BE2C (cell line): ENCODE results near the gene ADAM19.
"Not testable (repeated sequence)": the region's sequence is repeated elsewhere in the genome, so short reads cannot be mapped to it uniquely, and the experiment has no call there.

Experiments used
- DNase-seq: peaks from one replicate; pipeline ENCODE4 v3.0.0-alpha.2; 2020
- H3K27me3 ChIP-seq: fragments of 250-450 bp; sonication (Bioruptor Pico); 2 replicates; pipeline ENCODE4 v1.5.1; 2020; ENCODE audit warnings: mild to moderate bottlenecking
- H3K36me3 ChIP-seq: fragments of 250-450 bp; sonication (Bioruptor Pico); 2 replicates; pipeline ENCODE4 v1.5.1; 2020; ENCODE audit warnings: mild to moderate bottlenecking
- H3K4me1 ChIP-seq: fragments of 250-450 bp; sonication (Bioruptor Pico); 2 replicates; pipeline ENCODE4 v1.5.1; 2020
- H3K4me3 ChIP-seq: 2 replicates; pipeline ENCODE4 v1.5.1; 2011; ENCODE audit warnings: low read depth, low read length
- H3K9me3 ChIP-seq: fragments of 250-450 bp; sonication (Bioruptor Pico); 2 replicates; pipeline ENCODE4 v1.5.1; 2020
- CTCF ChIP-seq: IDR thresholded peaks from 2 replicates; pipeline ENCODE4 v1.5.1; 2012; ENCODE audit warnings: mild to moderate bottlenecking, low read depth, low read length

Gene ADAM19

DNA sequence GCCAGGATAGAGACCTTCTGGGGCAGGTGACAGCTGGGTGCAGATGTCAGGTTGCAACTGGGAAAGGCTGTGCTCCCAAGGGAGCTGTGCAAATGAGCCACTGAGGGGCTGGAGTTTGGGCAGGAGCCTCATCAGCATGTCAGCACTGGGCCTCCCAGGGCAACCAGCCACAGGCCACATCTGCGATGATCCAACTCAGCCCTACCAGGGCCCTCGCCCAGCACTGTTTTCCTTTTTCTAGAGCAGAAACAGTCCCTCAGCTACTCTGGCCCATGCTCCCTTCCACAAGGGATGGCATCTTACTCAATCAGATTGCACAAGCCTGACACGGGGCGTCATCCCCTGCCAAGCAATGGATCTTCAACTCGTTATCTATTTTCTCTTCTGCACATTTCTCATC, 90.8 kb downstream of the ADAM19 start:
- H3K4me1 ChIP-seq: no peaks in the 10 kb centered on the region
- H3K36me3 ChIP-seq: no peaks in the 10 kb centered on the region
- no peak for TF ChIP-seq CTCF
- no peak overlapping the region for H3K4me3 ChIP-seq
- DNase-seq: no peak
- H3K9me3 ChIP-seq: no peaks in the 10 kb centered on the region
- peaks cover 6% of the 10 kb centered on the region for H3K27me3 ChIP-seq

GRCh38 chr5:157482702-157483101, 92.9 kb downstream of the ADAM19 start:
- not testable (repeated sequence) for DNase-seq, H3K4me1 ChIP-seq, H3K27me3 ChIP-seq, H3K9me3 ChIP-seq, H3K4me3 ChIP-seq, H3K36me3 ChIP-seq

DNA sequence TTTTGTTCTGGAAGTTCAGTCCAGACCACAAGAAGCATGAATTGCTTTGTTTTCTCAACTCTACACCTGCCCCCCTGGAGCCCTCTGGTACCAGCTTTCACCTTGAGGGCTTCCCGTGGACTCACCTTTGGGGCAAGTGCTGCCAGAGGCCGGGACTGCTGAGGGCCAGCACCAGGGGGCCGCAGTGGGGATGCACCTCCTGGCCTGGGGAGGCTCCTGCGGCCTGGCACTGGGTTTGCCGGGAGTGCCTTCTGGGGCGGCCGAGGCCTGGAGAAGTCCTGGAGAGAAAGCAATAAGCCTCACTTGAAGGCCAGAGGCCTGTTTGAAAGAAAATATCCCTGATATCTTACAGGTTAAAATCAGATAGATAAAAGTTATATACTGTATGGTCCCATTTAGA, 93.9 kb downstream of the ADAM19 start:
- H3K9me3 ChIP-seq: no peaks in the 10 kb centered on the region
- DNase-seq: no peak
- no peaks in the 10 kb centered on the region for H3K4me1 ChIP-seq
- H3K36me3 ChIP-seq: no peaks in the 10 kb centered on the region
- H3K27me3 ChIP-seq: peaks cover 6% of the 10 kb centered on the region
- TF ChIP-seq CTCF: no peak
- H3K4me3 ChIP-seq: no peak overlapping the region

- Histone ChIP-seq H3K4me3 (no peak overlapping the region), H3K27me3 (peaks cover 6% of the 10 kb centered on the region), H3K9me3 (no peaks in the 10 kb centered on the region), H3K36me3 (no peaks in the 10 kb centered on the region), H3K4me1 (no peaks in the 10 kb centered on the region)
- no peak for DNase-seq
- TF ChIP-seq CTCF: no peak
Measured at GRCh38 chr5:157481265-157481664, 94.3 kb downstream of the ADAM19 start.

- H3K27me3 ChIP-seq: peaks cover 6% of the 10 kb centered on the region
- DNase-seq: no peak
- no peak for TF ChIP-seq CTCF
- H3K4me1 ChIP-seq: no peaks in the 10 kb centered on the region
- H3K4me3 ChIP-seq: no peak overlapping the region
- H3K36me3 ChIP-seq: no peaks in the 10 kb centered on the region
- no peaks in the 10 kb centered on the region for H3K9me3 ChIP-seq
Measured at GRCh38 chr5:157479612-157480510, 95.7 kb downstream of the ADAM19 start.

DNA sequence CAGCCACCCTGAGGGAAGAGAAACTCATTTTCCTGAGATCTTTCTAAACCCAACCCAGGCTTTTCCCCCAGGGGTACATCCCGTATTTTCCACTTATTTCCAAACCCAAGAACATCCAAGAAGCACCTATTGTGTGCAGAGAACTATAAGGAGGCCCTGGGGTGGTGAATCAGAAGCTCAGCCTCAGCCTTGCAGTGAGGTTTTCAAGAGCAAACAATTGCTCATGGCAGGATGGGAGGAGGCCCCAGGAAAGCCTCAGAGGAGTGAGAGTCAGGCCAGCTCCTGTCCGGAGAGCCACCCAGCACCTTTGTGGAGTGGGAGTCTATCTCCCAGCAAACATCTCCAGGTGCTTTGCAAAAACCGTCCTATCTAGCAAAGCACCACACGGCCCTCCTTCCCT, 96.4 kb downstream of the ADAM19 start:
- no peak for DNase-seq
- H3K27me3 ChIP-seq: peaks cover 6% of the 10 kb centered on the region
- H3K4me3 ChIP-seq: no peak overlapping the region
- no peaks in the 10 kb centered on the region for H3K36me3 ChIP-seq
- H3K9me3 ChIP-seq: no peaks in the 10 kb centered on the region
- H3K4me1 ChIP-seq: no peaks in the 10 kb centered on the region
- no peak for TF ChIP-seq CTCF
